HepG2 (cell line): ENCODE results near the gene KRI1.

Experiments used
- FOSL1 ChIP-seq: sonication (generic); formaldehyde crosslinking; IDR thresholded peaks from 2 replicates; pipeline ENCODE4 v1.9.0; 2021; ENCODE audit warnings: missing genetic modification reagents, borderline replicate concordance
- PITX1 ChIP-seq: sonication (generic); formaldehyde crosslinking; IDR thresholded peaks from 2 replicates; pipeline ENCODE4 v1.5.1; 2020; ENCODE audit warnings: mild to moderate bottlenecking, missing genetic modification reagents
- TF ChIP-seq, protein P1 (sequence below): sonication (generic); formaldehyde crosslinking; IDR thresholded peaks from 2 replicates; pipeline ENCODE4 v1.5.1; 2020; ENCODE audit warnings: mild to moderate bottlenecking, missing genetic modification reagents, moderate library complexity
- TF ChIP-seq, protein P2 (sequence below): sonication (generic); formaldehyde crosslinking; IDR thresholded peaks from 2 replicates; pipeline ENCODE4 v1.5.0; 2020; ENCODE audit warnings: mild to moderate bottlenecking, missing genetic modification reagents, moderate library complexity
- TF ChIP-seq, protein P3 (sequence below): sonication (generic); formaldehyde crosslinking; IDR thresholded peaks from 2 replicates; pipeline ENCODE4 v1.4.0; 2020; ENCODE audit warnings: low read depth, mild to moderate bottlenecking, missing genetic modification reagents

DNA sequence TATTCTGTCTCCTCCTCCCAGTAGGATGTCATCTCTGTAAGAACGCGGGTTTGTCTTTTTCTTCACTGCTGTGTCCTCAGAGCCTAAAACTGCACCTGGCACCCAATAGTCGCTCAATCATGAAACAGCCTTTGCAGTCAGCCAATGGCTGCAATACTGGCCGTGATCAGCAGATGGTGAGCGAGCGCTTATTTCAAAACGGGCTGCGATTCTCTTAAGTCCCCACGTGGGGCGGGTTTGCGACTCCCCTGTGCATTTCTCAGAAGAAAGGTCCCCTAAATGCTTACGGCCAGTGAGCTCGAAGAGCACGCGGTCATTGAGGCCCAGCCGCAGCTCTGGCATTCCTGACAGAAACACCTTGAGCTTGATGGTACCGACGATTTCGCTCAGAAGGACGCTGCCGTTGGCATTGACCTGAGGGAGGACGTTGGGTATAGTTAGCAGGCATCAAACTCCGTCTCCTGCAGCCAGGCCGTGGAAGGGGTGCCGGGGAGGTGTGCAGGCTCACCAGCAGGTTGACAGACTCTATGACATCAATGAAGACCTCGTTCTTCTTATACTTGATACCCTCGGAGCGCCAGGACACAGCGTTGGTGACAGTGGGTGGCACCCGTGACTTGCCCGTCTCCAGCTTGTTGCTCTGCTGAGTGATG lies 15.3 kb upstream of the KRI1 start:
- TF ChIP-seq, protein P1, sequence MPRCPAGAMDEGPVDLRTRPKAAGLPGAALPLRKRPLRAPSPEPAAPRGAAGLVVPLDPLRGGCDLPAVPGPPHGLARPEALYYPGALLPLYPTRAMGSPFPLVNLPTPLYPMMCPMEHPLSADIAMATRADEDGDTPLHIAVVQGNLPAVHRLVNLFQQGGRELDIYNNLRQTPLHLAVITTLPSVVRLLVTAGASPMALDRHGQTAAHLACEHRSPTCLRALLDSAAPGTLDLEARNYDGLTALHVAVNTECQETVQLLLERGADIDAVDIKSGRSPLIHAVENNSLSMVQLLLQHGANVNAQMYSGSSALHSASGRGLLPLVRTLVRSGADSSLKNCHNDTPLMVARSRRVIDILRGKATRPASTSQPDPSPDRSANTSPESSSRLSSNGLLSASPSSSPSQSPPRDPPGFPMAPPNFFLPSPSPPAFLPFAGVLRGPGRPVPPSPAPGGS (CRISPR knock-in tag): 0 out of 2 replicates have a peak, but pooled peaks have one; percentile 42
- TF ChIP-seq PITX1 (no peak), FOSL1 (no peak)
- TF ChIP-seq, protein P2, sequence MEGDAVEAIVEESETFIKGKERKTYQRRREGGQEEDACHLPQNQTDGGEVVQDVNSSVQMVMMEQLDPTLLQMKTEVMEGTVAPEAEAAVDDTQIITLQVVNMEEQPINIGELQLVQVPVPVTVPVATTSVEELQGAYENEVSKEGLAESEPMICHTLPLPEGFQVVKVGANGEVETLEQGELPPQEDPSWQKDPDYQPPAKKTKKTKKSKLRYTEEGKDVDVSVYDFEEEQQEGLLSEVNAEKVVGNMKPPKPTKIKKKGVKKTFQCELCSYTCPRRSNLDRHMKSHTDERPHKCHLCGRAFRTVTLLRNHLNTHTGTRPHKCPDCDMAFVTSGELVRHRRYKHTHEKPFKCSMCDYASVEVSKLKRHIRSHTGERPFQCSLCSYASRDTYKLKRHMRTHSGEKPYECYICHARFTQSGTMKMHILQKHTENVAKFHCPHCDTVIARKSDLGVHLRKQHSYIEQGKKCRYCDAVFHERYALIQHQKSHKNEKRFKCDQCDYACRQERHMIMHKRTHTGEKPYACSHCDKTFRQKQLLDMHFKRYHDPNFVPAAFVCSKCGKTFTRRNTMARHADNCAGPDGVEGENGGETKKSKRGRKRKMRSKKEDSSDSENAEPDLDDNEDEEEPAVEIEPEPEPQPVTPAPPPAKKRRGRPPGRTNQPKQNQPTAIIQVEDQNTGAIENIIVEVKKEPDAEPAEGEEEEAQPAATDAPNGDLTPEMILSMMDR (CRISPR knock-in tag): peak; percentile 97
- TF ChIP-seq, protein P3, sequence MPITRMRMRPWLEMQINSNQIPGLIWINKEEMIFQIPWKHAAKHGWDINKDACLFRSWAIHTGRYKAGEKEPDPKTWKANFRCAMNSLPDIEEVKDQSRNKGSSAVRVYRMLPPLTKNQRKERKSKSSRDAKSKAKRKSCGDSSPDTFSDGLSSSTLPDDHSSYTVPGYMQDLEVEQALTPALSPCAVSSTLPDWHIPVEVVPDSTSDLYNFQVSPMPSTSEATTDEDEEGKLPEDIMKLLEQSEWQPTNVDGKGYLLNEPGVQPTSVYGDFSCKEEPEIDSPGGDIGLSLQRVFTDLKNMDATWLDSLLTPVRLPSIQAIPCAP (CRISPR knock-in tag): no peak
